ENCODE data around the gene PLD4.

GRCh38 chr14:104974146-104974541 is 49.5 kb downstream of the PLD4 start:
- TF ChIP-seq, protein P1, sequence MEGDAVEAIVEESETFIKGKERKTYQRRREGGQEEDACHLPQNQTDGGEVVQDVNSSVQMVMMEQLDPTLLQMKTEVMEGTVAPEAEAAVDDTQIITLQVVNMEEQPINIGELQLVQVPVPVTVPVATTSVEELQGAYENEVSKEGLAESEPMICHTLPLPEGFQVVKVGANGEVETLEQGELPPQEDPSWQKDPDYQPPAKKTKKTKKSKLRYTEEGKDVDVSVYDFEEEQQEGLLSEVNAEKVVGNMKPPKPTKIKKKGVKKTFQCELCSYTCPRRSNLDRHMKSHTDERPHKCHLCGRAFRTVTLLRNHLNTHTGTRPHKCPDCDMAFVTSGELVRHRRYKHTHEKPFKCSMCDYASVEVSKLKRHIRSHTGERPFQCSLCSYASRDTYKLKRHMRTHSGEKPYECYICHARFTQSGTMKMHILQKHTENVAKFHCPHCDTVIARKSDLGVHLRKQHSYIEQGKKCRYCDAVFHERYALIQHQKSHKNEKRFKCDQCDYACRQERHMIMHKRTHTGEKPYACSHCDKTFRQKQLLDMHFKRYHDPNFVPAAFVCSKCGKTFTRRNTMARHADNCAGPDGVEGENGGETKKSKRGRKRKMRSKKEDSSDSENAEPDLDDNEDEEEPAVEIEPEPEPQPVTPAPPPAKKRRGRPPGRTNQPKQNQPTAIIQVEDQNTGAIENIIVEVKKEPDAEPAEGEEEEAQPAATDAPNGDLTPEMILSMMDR (IDR thresholded peaks at IDR 0.05) = no peak
- no peak for TF ChIP-seq POLR2A (IDR thresholded peaks at IDR 0.05)
